PC-3 (cell line): ENCODE data around the gene OR1F1.

Experiments used
- CTCF ChIP-seq: fragments of 300-600 bp; sonication (generic); conservative IDR thresholded peaks from 2 replicates; pipeline ENCODE4 v1.5.1; 2017; ENCODE audit warnings: antibody characterized with exemption, low read depth, mild to moderate bottlenecking, low read length
- EZH2 ChIP-seq: fragments of 300-600 bp; sonication (generic); IDR thresholded peaks from one replicate; pipeline ENCODE4 v1.6.1; 2017; ENCODE audit warnings: antibody characterized with exemption, mild to moderate bottlenecking, low read length; ENCODE audit not compliant: unreplicated experiment
- EZH2phosphoT487 ChIP-seq: fragments of 300-600 bp; sonication (generic); IDR thresholded peaks from 2 replicates; pipeline ENCODE4 v1.6.1; 2018; ENCODE audit warnings: mild to moderate bottlenecking, antibody characterized with exemption, low read length, borderline replicate concordance

- TF ChIP-seq CTCF: no peak
- no peak for TF ChIP-seq EZH2phosphoT487
- no peak for TF ChIP-seq EZH2
Observed at GRCh38 chr16:3246002-3246401, 58.0 kb downstream of the OR1F1 start.
